Sigmoid colon (tissue), 7 donors: Measurements from ENCODE around the gene TM4SF1. TPM values are rescaled to one million over a fixed set of nuclear protein-coding genes. Genes with fewer than 3 reads are reported as not detected.
A peak's percentile ranks its signal among the peaks of the same experiment; 100 is the strongest.

Experiments
- DNase-seq: peaks from one replicate; pipeline ENCODE4 v3.0.0-alpha.2; 2019
- H3K27ac ChIP-seq, 4 donors: fragments of 200-600 bp; sonication (generic); one replicate each; pipeline ENCODE4 v1.5.1; 2016 to 2019; ENCODE audit warnings: mild to moderate bottlenecking in 1 of 4
- H3K27me3 ChIP-seq, 3 donors: fragments of 200-600 bp; sonication (generic); one replicate each; pipeline ENCODE4 v1.5.1; 2019; ENCODE audit warnings: mild to moderate bottlenecking in 1 of 3
- H3K36me3 ChIP-seq, 4 donors: fragments of 200-600 bp; sonication (generic); one replicate each; pipeline ENCODE4 v1.5.1; 2016 to 2019
- H3K4me1 ChIP-seq, 4 donors: fragments of 200-600 bp; sonication (generic); one replicate each; pipeline ENCODE4 v1.5.1; 2017 to 2019
- H3K4me3 ChIP-seq, 4 donors: fragments of 200-600 bp; sonication (generic); one replicate each; pipeline ENCODE4 v1.5.1; 2017 to 2019; ENCODE audit warnings: mild to moderate bottlenecking in 2 of 4, moderate library complexity in 1 of 4
- H3K9me3 ChIP-seq, 4 donors: fragments of 200-600 bp in 3 of 4; sonication (generic) in 3 of 4; one replicate each; pipeline versions ENCODE4 v1.5.1 to v1.6.1; 2013 to 2019
- EP300 ChIP-seq, 4 donors: sonication (generic); formaldehyde crosslinking; IDR thresholded peaks; one replicate each; pipeline ENCODE4 v1.6.1; 2017; ENCODE audit warnings: antibody characterized with exemption in 4 of 4
- POLR2A ChIP-seq, 2 donors: fragments of 450-650 bp; IDR thresholded peaks; one replicate each; pipeline ENCODE4 v1.6.1; 2016; ENCODE audit warnings: antibody characterized with exemption in 2 of 2, mild to moderate bottlenecking in 2 of 2, moderate library complexity in 2 of 2
- POLR2AphosphoS5 ChIP-seq, 4 donors: sonication (generic); formaldehyde crosslinking; IDR thresholded peaks; one replicate each; pipeline ENCODE4 v1.6.1; 2017; ENCODE audit warnings: antibody characterized with exemption in 4 of 4
- WGBS, 2 donors: extraction: QIAGEN DNeasy Blood & Tissue Kit; methylation state at CpG; one replicate each; pipeline ENCODE4 v1.1.7; 2013; 5-methylcytosine and 5-hydroxymethylcytosine counted together
- intact Hi-C: fragments of 100-400 bp; cut with DNase I; formaldehyde crosslinking; loops from one replicate; pipeline ENCODE4 v1.15.1; 2023
- polyA plus RNA-seq, 3 donors: library from polyadenylated mRNA; stranded (reverse); fragments of 200-250 nt; gene quantifications; one replicate each; pipeline ENCODE4 v1.2.3, GENCODE V29; 2013
- total RNA-seq, 4 donors: library from RNA; depleted of rRNA; stranded (reverse); fragments of >200 nt; gene quantifications; one replicate each; pipeline ENCODE4 v1.1.0, GENCODE V29; 2016
- TF ChIP-seq, protein P1 (sequence below), 4 experiments: fragments of 450-650 bp in 3 of 4; fragments of 200-600 bp in 1 of 4; IDR thresholded peaks; one replicate each; pipeline ENCODE4 v1.5.1; 2016 to 2019; ENCODE audit warnings: antibody characterized with exemption in 4 of 4, mild to moderate bottlenecking in 3 of 4, moderate library complexity in 2 of 4
- donor health status: healthy with polysubstance abuse.
- donor health status: Bipolar disorder and iron deficiency.
- donor health status: healthy.

The TM4SF1 gene
- total and polyA plus RNA-seq, 7 donors = 18.0 to 76.2 (median 35.6) TPM

- no peaks in the 10 kb centered on the region for H3K4me1 ChIP-seq
- intact Hi-C loops = no loop called here
- TF ChIP-seq, protein P1, sequence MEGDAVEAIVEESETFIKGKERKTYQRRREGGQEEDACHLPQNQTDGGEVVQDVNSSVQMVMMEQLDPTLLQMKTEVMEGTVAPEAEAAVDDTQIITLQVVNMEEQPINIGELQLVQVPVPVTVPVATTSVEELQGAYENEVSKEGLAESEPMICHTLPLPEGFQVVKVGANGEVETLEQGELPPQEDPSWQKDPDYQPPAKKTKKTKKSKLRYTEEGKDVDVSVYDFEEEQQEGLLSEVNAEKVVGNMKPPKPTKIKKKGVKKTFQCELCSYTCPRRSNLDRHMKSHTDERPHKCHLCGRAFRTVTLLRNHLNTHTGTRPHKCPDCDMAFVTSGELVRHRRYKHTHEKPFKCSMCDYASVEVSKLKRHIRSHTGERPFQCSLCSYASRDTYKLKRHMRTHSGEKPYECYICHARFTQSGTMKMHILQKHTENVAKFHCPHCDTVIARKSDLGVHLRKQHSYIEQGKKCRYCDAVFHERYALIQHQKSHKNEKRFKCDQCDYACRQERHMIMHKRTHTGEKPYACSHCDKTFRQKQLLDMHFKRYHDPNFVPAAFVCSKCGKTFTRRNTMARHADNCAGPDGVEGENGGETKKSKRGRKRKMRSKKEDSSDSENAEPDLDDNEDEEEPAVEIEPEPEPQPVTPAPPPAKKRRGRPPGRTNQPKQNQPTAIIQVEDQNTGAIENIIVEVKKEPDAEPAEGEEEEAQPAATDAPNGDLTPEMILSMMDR (IDR thresholded peaks at IDR 0.05) = no peak
- no peak for TF ChIP-seq EP300 (IDR thresholded peaks at IDR 0.05)
- no peak for TF ChIP-seq POLR2AphosphoS5 (IDR thresholded peaks at IDR 0.05)
- TF ChIP-seq POLR2A (IDR thresholded peaks at IDR 0.05) = no peak
- no peaks in the 10 kb centered on the region for H3K27me3 ChIP-seq
- H3K36me3 ChIP-seq = no peaks in the 10 kb centered on the region
- DNase-seq = no peak
- no peaks in the 10 kb centered on the region for H3K9me3 ChIP-seq
- H3K27ac ChIP-seq = peak overlapping the region in 1 of 4 donors; percentile 41
- H3K4me3 ChIP-seq = peak overlapping the region in 1 of 4 donors; percentile 4
These were observed 44.7 kb downstream of the TM4SF1 start for GRCh38 chr3:149332771-149333170.

- H3K4me3 ChIP-seq = no peak overlapping the region
These were observed 45.2 kb downstream of the TM4SF1 start for GRCh38 chr3:149332227-149332765.

GRCh38 chr3:149331396-149331795 is 46.1 kb downstream of the TM4SF1 start:
- H3K9me3 ChIP-seq = no peaks in the 10 kb centered on the region
- TF ChIP-seq, protein P1 (IDR thresholded peaks at IDR 0.05) = no peak
- TF ChIP-seq POLR2AphosphoS5 (IDR thresholded peaks at IDR 0.05) (no peak), EP300 (IDR thresholded peaks at IDR 0.05) (no peak)
- WGBS, 2 donors = 77 to 82% methylated on average over 2 of the region's 2 CpGs
- no peak overlapping the region for H3K4me3 ChIP-seq
- no peaks in the 10 kb centered on the region for H3K4me1 ChIP-seq
- DNase-seq = no peak
- H3K27ac ChIP-seq = no peak overlapping the region
- H3K27me3 ChIP-seq = no peaks in the 10 kb centered on the region
- no peaks in the 10 kb centered on the region for H3K36me3 ChIP-seq
- intact Hi-C loops = no loop called here

More at GRCh38 chr3:149332227-149332765, 45.2 kb downstream of the TM4SF1 start:
- intact Hi-C loops = no loop called here
- TF ChIP-seq, protein P1 (IDR thresholded peaks at IDR 0.05) = no peak
- TF ChIP-seq POLR2A (IDR thresholded peaks at IDR 0.05) (no peak), POLR2AphosphoS5 (IDR thresholded peaks at IDR 0.05) (no peak), EP300 (IDR thresholded peaks at IDR 0.05) (no peak)
- DNase-seq = no peak
- 7 to 8% methylated on average over 1 of the region's 1 CpG for WGBS, 2 donors
- Histone ChIP-seq H3K4me1 (no peaks in the 10 kb centered on the region), H3K36me3 (no peaks in the 10 kb centered on the region), H3K27me3 (no peaks in the 10 kb centered on the region), H3K27ac (peak overlapping the region in 1 of 4 donors; percentile 41), H3K9me3 (no peaks in the 10 kb centered on the region)

- Histone ChIP-seq H3K27me3 (no peaks in the 10 kb centered on the region), H3K27ac (no peak overlapping the region), H3K9me3 (no peaks in the 10 kb centered on the region), H3K4me1 (no peaks in the 10 kb centered on the region), H3K4me3 (no peak overlapping the region), H3K36me3 (no peaks in the 10 kb centered on the region)
- TF ChIP-seq POLR2A (IDR thresholded peaks at IDR 0.05) (no peak), EP300 (IDR thresholded peaks at IDR 0.05) (no peak), POLR2AphosphoS5 (IDR thresholded peaks at IDR 0.05) (no peak)
- TF ChIP-seq, protein P1 (IDR thresholded peaks at IDR 0.05) = no peak
- WGBS, 2 donors = 89 to 93% methylated on average over 2 of the region's 2 CpGs
- intact Hi-C loops = no loop called here
- no peak for DNase-seq
These were observed 46.7 kb downstream of the TM4SF1 start for GRCh38 chr3:149330609-149331331.
